Prostate gland (tissue), 2 donors: ENCODE data around the gene TSPAN15. TPM values are rescaled to one million over a fixed set of nuclear protein-coding genes. Genes with fewer than 3 reads are reported as not detected.

Experiments used
- DNase-seq: peaks from one replicate; pipeline ENCODE4 v3.0.0-alpha.2; 2019; ENCODE audit warnings: low spot score
- H3K27ac ChIP-seq, 2 donors: fragments of 200-600 bp; sonication (generic); 2 replicates each; pipeline ENCODE4 v1.5.1; 2017 to 2019
- H3K27me3 ChIP-seq: fragments of 200-600 bp; sonication (generic); replicated peaks from 2 replicates; pipeline ENCODE4 v1.5.1; 2019; ENCODE audit not compliant: insufficient read depth
- H3K36me3 ChIP-seq, 2 donors: fragments of 200-600 bp; sonication (generic); 1 replicate in 1 of 2; 2 replicates in 1 of 2; pipeline versions ENCODE4 v1.5.1 to v1.8.1; 2017 to 2019
- H3K4me1 ChIP-seq: fragments of 200-600 bp; sonication (generic); replicated peaks from 2 replicates; pipeline ENCODE4 v1.5.1; 2019
- H3K4me3 ChIP-seq, 2 donors: fragments of 200-600 bp; sonication (generic); 2 replicates each; pipeline ENCODE4 v1.5.1; 2017 to 2019
- H3K9me3 ChIP-seq: fragments of 200-600 bp; sonication (generic); 2 replicates; pipeline ENCODE4 v1.5.1; 2017
- CTCF ChIP-seq, 4 experiments: fragments of 200-600 bp in 2 of 4; fragments of 450-650 bp in 2 of 4; sonication (generic) in 2 of 4; IDR thresholded peaks; 1 replicate in 3 of 4; 2 replicates in 1 of 4; pipeline ENCODE4 v1.5.1; 2016 to 2019; ENCODE audit warnings: antibody characterized with exemption in 4 of 4, mild to moderate bottlenecking in 2 of 4, moderate library complexity in 2 of 4
- POLR2A ChIP-seq: fragments of 450-650 bp; IDR thresholded peaks from one replicate; pipeline ENCODE4 v1.6.1; 2016; ENCODE audit warnings: antibody characterized with exemption, mild to moderate bottlenecking
- POLR2AphosphoS5 ChIP-seq: sonication (generic); formaldehyde crosslinking; IDR thresholded peaks from one replicate; pipeline ENCODE4 v1.6.1; 2017; ENCODE audit warnings: antibody characterized with exemption
- WGBS: methylation state at CpG from one replicate; pipeline ENCODE4 v1.1.5; 2018; 5-methylcytosine and 5-hydroxymethylcytosine counted together
- intact Hi-C: fragments of 100-400 bp; cut with DNase I; formaldehyde crosslinking; loops from one replicate; pipeline ENCODE4 v1.14.2; 2022
- total RNA-seq, 2 donors: library from RNA; depleted of rRNA; stranded (reverse); fragments of >200 nt; gene quantifications; one replicate each; pipeline ENCODE4 v1.1.0, GENCODE V29; 2016

The TSPAN15 gene
- total RNA-seq, 2 donors from 2014 or later = 78.8 to 85.3 TPM

GRCh38 chr10:69492746-69493462, 41.6 kb downstream of the TSPAN15 start:
- Histone ChIP-seq H3K27me3 (no peaks in the 10 kb centered on the region), H3K4me3 (no peak overlapping the region), H3K36me3 (no peaks in the 10 kb centered on the region), H3K9me3 (no peaks in the 10 kb centered on the region), H3K27ac (peak overlapping the region in 1 of 2 donors; percentile 23), H3K4me1 (no peaks in the 10 kb centered on the region)
- intact Hi-C loops = no loop called here
- TF ChIP-seq POLR2AphosphoS5 (no peak), POLR2A (no peak), CTCF (IDR thresholded peaks at IDR 0.05) (no peak)
- 68% methylated on average over 12 of the region's 12 CpGs for WGBS
- DNase-seq = no peak

- no peaks in the 10 kb centered on the region for H3K4me1 ChIP-seq
- TF ChIP-seq CTCF (IDR thresholded peaks at IDR 0.05) (no peak), POLR2A (no peak), POLR2AphosphoS5 (no peak)
- DNase-seq = no peak
- H3K27ac ChIP-seq = peak overlapping the region; percentile 10 to 23
- no peaks in the 10 kb centered on the region for H3K27me3 ChIP-seq
- no peaks in the 10 kb centered on the region for H3K36me3 ChIP-seq
- no peaks in the 10 kb centered on the region for H3K9me3 ChIP-seq
- intact Hi-C loops = no loop called here
- WGBS = 73% methylated on average over 30 of the region's 30 CpGs
- no peak overlapping the region for H3K4me3 ChIP-seq
Observed at GRCh38 chr10:69494626-69495558, 43.6 kb downstream of the TSPAN15 start.

- no peak overlapping the region for H3K27ac ChIP-seq
- H3K9me3 ChIP-seq = no peaks in the 10 kb centered on the region
- intact Hi-C loops = no loop called here
- DNase-seq = no peak
- H3K4me3 ChIP-seq = no peak overlapping the region
- no peaks in the 10 kb centered on the region for H3K36me3 ChIP-seq
- no peaks in the 10 kb centered on the region for H3K4me1 ChIP-seq
- H3K27me3 ChIP-seq = no peaks in the 10 kb centered on the region
- TF ChIP-seq CTCF (IDR thresholded peaks at IDR 0.05) = no peak
- TF ChIP-seq POLR2AphosphoS5 = no peak
- 95% methylated on average over 3 of the region's 3 CpGs for WGBS
Observed at GRCh38 chr10:69495666-69496065, 44.4 kb downstream of the TSPAN15 start.

GRCh38 chr10:69496352-69497230, 45.3 kb downstream of the TSPAN15 start:
- Histone ChIP-seq H3K9me3 (no peaks in the 10 kb centered on the region), H3K4me1 (no peaks in the 10 kb centered on the region), H3K27me3 (no peaks in the 10 kb centered on the region), H3K36me3 (no peaks in the 10 kb centered on the region), H3K4me3 (no peak overlapping the region), H3K27ac (no peak overlapping the region)
- intact Hi-C loops = no loop called here
- no peak for TF ChIP-seq POLR2A
- TF ChIP-seq CTCF (IDR thresholded peaks at IDR 0.05) = no peak
- TF ChIP-seq POLR2AphosphoS5 = no peak
- 61% methylated on average over 6 of the region's 6 CpGs for WGBS
- no peak for DNase-seq
